ENCODE data around the gene CATSPER1.
"Not testable (repeated sequence)": the region's sequence is repeated elsewhere in the genome, so short reads cannot be mapped to it uniquely, and the experiment has no call there.

The CATSPER1 gene

GRCh38 chr11:66051371-66051765 is 25.1 kb upstream of the CATSPER1 start:
- DNase-seq = no peak

DNA sequence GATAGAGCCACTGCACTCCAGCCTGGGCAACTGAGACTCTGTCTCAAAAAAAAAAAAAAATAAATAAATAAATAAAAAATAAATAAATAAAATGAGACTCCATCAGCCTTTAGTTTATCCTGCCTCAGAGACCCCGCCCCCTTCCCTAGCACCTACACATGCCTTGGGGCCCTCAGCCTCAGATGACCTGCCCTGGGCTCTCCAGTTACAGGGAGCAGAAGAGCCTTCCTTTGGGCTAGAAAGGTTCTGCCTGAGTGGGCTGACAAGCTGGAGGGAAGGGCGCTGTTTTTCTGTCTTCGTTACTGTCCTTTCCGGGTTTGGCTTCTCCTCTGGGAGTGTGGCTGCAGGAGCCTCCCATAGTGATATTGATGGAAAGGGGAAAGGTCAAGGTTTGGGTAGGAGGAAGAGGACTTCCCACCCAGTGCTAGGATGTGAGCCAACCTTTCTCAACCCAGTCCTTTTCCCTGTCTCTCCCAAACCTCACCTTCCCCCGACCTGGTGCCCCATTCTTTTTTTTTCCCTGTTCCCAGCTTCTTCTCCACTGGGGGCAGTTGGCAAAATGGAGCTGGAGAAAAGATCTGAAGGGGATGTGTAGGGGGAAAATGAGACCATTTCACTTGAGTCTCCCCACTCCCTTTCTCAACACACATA is 24.4 kb upstream of the CATSPER1 start:
- no peak for DNase-seq

- DNase-seq = no peak
Measured at GRCh38 chr11:66048547-66049323, 22.5 kb upstream of the CATSPER1 start, which contains the start of gene GAL3ST3. Gene GAL3ST3 (minus strand): TSS chr11:66049161. CDS start chr11:66045415, 3,746 bp downstream.

DNA sequence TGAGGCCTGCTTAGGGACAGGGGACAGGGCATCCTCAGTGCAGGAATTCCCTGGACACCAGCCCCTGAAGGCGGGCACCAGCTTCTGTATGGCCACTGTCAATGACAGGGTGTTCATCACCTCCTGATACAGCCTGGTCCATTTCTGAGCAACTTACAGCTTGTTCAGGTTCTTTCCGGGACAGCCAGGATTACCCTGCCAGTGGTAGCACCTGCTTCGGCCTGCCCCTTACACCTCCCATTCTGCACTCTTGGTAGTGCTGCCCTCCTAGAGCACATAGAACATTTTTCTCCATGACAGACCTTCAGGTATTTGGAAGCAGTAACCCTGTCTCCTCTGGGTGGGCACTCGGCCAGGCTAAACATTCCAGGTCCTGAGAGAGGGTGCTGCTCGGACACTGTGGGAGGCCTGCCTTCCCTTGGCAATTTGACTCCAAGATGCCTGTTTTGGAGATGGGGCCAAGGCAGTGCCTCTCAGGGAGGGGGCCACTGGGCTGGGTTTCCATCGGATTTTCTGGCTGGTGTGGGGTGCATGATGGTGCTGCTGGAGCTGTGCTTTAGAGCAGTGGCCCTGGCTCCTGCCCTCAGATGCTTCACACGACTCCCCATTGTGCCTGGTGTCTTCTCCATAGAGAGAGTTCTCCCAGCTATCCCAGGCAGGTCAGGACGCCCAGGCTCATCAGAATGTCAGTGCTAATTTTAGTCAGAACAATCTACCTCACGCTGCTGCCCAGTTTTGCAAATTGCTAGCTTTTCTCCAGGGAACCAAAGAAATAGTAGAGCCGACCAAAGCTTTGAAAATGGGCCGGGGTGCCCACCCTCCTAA is 21.5 kb upstream of the CATSPER1 start:
- no peak for DNase-seq

GRCh38 chr11:66046901-66047300 is 20.6 kb upstream of the CATSPER1 start:
- DNase-seq = no peak

GRCh38 chr11:66045177-66045639 is 18.9 kb upstream of the CATSPER1 start:
- peak; percentile 87 for DNase-seq

- peak; percentile 21 for DNase-seq
Measured at GRCh38 chr11:66044757-66045156, 18.5 kb upstream of the CATSPER1 start.

DNA sequence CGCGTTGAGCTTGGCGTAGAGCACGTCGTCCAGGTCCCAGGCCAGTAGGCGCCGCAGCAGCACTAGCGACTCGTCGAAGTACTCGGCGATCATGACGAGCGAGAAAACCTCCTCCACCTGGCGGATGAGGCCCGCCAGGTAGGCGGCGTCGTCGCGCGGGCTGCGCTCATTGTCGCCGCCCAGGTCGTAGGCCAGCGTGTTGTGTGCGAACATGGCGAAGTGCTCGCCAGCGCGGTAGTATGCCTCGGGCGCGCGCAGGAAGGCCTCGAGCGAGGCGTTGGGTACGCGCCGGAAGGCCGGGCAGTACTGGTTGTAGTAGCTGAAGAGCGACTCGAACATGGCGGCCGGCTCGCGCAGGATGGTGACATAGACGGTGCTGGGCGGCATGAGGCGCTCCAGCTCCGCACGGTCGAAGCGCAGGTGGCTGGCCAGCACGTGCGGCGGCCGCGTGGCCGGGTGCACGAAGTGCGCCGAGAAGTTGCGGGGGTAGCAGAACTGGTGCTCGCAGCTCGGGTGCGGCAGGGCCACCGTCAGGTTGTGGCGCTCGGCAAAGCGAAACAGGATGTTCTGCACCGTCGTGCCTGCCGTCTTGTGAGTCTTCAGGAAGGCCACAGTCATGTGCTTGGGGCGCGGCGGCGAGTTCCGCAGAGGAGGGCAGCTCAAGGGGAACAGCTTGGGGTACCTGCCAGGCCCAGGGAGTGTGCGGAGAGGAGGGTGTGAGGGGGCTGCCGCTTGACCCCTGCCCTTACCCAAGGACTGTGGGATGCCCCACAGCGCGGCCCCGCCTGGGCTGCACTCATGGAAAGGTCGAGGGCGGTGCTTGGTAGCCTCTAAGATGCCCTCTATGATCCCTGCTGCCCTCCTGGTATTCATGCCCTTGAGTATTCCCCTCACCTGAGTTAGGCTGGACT is 17.0 kb upstream of the CATSPER1 start:
- no peak for DNase-seq

GRCh38 chr11:66042227-66042995 is 16.1 kb upstream of the CATSPER1 start:
- DNase-seq = no peak

- DNase-seq = no peak
Measured at GRCh38 chr11:66039765-66040164, 13.5 kb upstream of the CATSPER1 start.

- DNase-seq = no peak
Measured at GRCh38 chr11:66037327-66037726, 11.0 kb upstream of the CATSPER1 start.

DNA sequence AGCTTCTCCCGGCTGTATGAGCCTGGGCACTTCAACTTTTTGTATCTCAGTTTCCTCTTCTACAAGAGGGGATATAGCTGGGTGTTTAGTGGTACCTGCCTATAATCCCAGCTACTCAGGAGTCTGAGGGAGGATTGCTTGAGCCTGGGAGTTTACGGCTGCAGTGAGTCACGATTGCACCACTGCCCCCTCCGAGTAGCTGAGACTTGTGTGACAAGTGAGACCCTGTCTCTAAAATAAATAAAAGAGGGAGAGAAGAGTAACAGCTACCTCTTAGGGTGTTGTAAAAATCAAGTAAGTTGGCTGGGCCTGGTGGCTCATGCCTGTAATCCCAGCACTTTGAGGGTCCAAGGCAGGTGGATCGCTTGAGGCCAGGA is 10.0 kb upstream of the CATSPER1 start:
- no peak for DNase-seq

GRCh38 chr11:66035653-66036333 is 9.5 kb upstream of the CATSPER1 start:
- DNase-seq = no peak

- DNase-seq = no peak
Measured at GRCh38 chr11:66032957-66033735, 6.9 kb upstream of the CATSPER1 start.

DNA sequence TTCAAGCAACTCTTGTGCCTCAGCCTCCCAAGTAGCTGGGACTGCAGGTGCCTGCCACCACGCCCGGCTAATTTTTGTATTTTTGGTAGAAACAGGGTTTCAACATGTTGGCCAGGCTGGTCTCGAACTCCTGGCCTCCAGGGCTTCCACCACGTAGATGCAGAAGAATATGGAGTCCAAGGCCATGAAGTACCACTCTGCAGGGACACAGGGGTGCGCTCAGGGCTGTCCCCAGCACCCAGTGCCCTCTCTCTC is 3.2 kb downstream of the CATSPER1 start:
- not testable (repeated sequence) for DNase-seq

- peak; percentile 87 for DNase-seq
Measured at GRCh38 chr11:66022401-66023185, 3.7 kb downstream of the CATSPER1 start.

- DNase-seq = no peak
Measured at GRCh38 chr11:66020618-66021357, 5.5 kb downstream of the CATSPER1 start.

DNA sequence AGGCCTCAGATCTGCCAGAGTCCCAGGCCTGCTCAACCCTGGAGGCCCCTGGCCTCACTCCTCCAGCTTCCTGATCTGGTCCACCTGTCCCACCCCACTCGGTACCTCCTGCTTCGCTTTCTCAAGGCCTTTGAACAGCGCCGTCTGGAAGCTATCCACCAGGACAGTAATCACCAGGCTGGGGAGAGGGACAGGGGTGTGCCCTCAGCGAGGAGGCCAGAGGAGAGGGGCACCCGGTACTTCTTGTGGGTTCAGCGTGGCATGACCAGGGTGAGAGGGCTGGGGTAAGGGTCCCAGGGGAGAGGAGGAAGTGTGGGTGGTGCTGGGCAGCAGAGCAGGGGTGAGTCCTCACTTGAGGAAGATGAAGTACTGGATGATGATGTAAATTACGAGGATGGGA is 6.1 kb downstream of the CATSPER1 start:
- no peak for DNase-seq

DNA sequence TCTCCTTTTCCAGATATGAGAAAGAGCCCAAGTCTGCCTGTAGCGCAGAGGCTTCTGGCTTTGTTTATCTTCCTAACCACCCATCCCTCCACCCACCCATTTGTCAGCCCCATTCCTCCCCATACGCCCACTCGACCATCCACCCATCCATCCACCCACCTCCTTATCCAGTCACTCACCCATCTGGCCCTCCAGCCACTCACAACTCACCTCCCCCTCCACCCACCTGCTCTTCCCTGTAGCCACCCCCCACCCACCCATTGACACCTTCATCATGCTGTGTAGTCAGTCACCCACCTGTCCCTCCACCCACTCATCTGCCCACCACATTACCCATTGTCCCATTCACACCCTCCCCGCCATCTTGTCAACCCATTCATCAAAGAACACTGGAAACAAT is 9.0 kb downstream of the CATSPER1 start:
- DNase-seq = no peak
